ENCODE results near the gene KRT76. TPM values are rescaled to one million over a fixed set of nuclear protein-coding genes. Genes with fewer than 3 reads are reported as not detected.

The KRT76 gene
- total RNA-seq, 1 donor from 2014 or later = not detected

- no peak overlapping the region for H3K27ac ChIP-seq
- peaks cover 13% of the 10 kb centered on the region for H3K4me1 ChIP-seq
- TF ChIP-seq POLR2A (IDR thresholded peaks at IDR 0.05) (no peak), CTCF (IDR thresholded peaks at IDR 0.05) (no peak), POLR2AphosphoS5 (IDR thresholded peaks at IDR 0.05; ENCODE audit: insufficient read depth in 1 of 2, low read depth in 1 of 2) (no peak)
- no peaks in the 10 kb centered on the region for H3K36me3 ChIP-seq
- intact Hi-C loops (cut with DNase I) = no loop called here
- no peaks in the 10 kb centered on the region for H3K9me3 ChIP-seq
- peak overlapping the region; percentile 13 to 18 for H3K4me3 ChIP-seq
- DNase-seq (ENCODE audit: extremely low spot score in 2 of 2) = no peak
- H3K27me3 ChIP-seq = no peaks in the 10 kb centered on the region
Observed at GRCh38 chr12:52789637-52790426, 12.7 kb upstream of the KRT76 start.

DNA sequence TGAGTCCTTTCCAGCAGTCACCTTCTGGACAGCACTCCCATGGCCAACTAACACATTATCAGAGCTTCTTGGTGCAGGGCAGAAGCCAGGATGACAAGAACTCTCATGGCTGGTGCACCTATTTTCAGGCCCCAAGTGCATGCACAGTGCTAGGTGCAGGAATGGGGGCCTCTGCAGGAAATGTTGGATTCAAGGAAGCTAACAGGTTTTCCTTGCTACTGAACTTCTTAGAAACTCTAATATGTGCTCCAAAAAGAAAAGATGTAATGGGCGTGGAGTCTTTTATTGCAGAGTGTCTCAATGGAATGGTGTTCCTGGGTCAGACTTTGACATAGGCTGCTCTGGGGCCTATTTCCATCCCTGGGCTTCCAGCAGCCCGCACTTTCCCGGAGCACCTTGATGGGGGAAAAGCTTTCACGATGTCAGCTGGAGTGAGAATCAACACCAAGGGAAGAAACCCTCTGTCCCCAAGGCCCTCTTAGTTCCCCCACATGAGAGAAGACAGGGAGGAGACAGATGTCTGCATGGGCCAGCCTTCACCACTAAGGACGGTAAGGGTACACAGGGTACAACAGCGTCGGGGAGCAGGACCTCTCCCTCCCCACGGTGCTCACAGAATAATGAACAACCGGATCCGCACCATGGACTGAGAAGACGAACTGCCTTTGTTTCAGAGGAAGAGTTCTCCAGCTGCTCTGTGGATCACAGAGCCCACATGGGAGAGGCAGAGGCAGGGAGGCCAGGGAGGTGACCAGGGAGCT is 11.9 kb upstream of the KRT76 start:
- Histone ChIP-seq H3K4me1 (peaks cover 13% of the 10 kb centered on the region), H3K4me3 (no peak overlapping the region), H3K27ac (no peak overlapping the region), H3K27me3 (no peaks in the 10 kb centered on the region), H3K36me3 (no peaks in the 10 kb centered on the region), H3K9me3 (no peaks in the 10 kb centered on the region)
- intact Hi-C loops (cut with DNase I) = no loop called here
- no peak for TF ChIP-seq CTCF (IDR thresholded peaks at IDR 0.05)
- TF ChIP-seq POLR2AphosphoS5 (IDR thresholded peaks at IDR 0.05; ENCODE audit: insufficient read depth in 1 of 2, low read depth in 1 of 2) = no peak
- no peak for TF ChIP-seq POLR2A (IDR thresholded peaks at IDR 0.05)
- DNase-seq (ENCODE audit: extremely low spot score in 2 of 2) = no peak

GRCh38 chr12:52788192-52788875 is 11.2 kb upstream of the KRT76 start:
- peaks cover 13% of the 10 kb centered on the region for H3K4me1 ChIP-seq
- no peaks in the 10 kb centered on the region for H3K36me3 ChIP-seq
- H3K9me3 ChIP-seq = no peaks in the 10 kb centered on the region
- no peak for DNase-seq (ENCODE audit: extremely low spot score in 2 of 2)
- no peaks in the 10 kb centered on the region for H3K27me3 ChIP-seq
- intact Hi-C loops (cut with DNase I) = no loop called here
- H3K27ac ChIP-seq = no peak overlapping the region
- TF ChIP-seq POLR2A (IDR thresholded peaks at IDR 0.05) (no peak), POLR2AphosphoS5 (IDR thresholded peaks at IDR 0.05; ENCODE audit: insufficient read depth in 1 of 2, low read depth in 1 of 2) (no peak), CTCF (IDR thresholded peaks at IDR 0.05) (no peak)
- H3K4me3 ChIP-seq = no peak overlapping the region

DNA sequence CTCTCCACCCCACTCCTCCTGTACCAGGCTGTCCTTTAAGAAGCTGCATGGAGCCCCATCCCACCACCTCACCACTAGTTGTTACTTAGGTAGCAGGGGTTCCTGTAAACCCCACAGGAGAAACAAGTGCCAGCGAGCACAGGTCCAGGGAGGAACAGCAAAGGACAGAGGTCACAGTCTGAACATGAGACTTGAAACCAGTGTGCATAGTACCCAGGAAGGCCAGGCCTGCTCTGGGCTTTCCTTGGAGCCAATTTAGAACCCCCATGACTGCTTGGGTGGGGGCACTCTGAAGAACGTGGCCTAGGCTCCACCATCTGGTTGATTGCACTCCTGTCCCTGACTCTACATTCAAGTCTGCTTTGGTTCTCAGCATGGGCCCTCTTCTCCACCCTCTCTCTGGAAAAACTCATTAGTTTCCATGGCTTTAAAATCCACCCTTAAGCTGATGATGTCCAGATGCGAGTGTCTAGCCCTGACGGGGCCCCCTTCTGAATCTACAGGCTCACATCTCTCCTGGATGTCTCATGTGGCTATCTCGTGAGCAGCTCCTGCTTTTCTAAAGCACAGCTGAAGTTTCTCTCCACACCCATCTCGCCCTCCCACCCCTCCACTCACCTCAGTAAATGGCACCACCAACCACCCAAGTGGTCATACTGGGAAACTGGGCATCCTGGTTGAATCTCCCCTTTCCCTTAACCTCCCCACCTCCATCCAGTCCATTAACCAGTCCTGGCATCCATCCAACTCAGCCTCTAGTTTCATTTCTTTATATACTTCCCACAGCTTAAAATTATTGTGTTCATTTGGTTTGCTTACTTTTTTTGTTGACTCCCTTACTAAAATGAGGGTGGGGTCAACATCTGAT is 10.4 kb upstream of the KRT76 start:
- Histone ChIP-seq H3K27me3 (no peaks in the 10 kb centered on the region), H3K9me3 (no peaks in the 10 kb centered on the region), H3K4me3 (no peak overlapping the region), H3K4me1 (peaks cover 13% of the 10 kb centered on the region), H3K36me3 (no peaks in the 10 kb centered on the region), H3K27ac (no peak overlapping the region)
- TF ChIP-seq POLR2AphosphoS5 (IDR thresholded peaks at IDR 0.05; ENCODE audit: insufficient read depth in 1 of 2, low read depth in 1 of 2) (no peak), POLR2A (IDR thresholded peaks at IDR 0.05) (no peak), CTCF (IDR thresholded peaks at IDR 0.05) (no peak)
- no peak for DNase-seq (ENCODE audit: extremely low spot score in 2 of 2)
- intact Hi-C loops (cut with DNase I) = no loop called here
